Keratinocyte (primary cell): Measurements from ENCODE around the gene CENPP.

Source experiments
- CTCF ChIP-seq, 3 experiments: IDR thresholded peaks in 1 of 3; conservative IDR thresholded peaks in 1 of 3; optimal IDR thresholded peaks in 1 of 3; 2 replicates in 2 of 3; 3 replicates in 1 of 3; pipeline versions ENCODE3 to v1.5.1; 2011; ENCODE audit warnings: low read length in 3 of 3, mild to moderate bottlenecking in 3 of 3, moderate library complexity in 2 of 3, control low read depth in 1 of 3, inconsistent platforms in 1 of 3; ENCODE audit not compliant: insufficient read depth in 2 of 3; ENCODE audit errors: extremely low read depth in 1 of 3
- EZH2 ChIP-seq: IDR thresholded peaks from one replicate; pipeline ENCODE4 v1.6.1; 2012; ENCODE audit warnings: inconsistent platforms, mild to moderate bottlenecking, low read length, moderate library complexity

DNA sequence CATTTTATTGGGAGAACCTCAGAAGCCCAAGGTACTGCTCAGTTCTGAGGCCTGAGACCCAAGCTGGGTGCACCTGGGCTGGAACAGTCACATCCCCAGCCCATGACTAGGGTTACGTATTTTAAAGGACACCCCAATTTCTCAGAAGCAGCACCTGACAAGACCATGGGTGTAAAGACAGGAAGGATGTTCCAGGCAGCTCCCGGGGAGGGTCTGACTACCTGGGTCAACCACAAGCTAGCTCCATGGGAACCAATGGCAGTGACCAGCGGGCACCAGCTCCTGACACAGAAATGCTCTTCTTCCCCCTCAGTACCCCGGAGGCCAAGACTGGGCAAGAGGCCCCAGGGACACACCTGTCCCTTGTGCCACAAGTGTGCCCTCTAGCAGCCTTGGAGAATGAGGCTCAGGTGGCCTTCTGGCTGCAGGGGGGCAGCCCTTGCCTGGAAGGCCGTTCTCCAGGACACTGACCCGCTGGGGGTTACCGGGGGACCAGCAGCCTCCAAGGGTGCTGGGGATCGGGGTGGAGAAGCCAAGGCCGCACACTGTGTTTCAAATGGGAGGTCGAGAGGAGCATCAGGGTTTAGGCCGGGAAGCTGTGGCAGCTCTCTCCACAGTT lies 291.6 kb downstream of the CENPP start:
- no peak for TF ChIP-seq CTCF (optimal IDR thresholded peaks at IDR 0.05 in 1 of 3, IDR thresholded peaks at IDR 0.05 in 1 of 3, conservative IDR thresholded peaks at IDR 0.05 in 1 of 3; ENCODE audit: extremely low read depth in 1 of 3, insufficient read depth in 2 of 3, low read length in 3 of 3)
- no peak for TF ChIP-seq EZH2
